ENCODE data around the gene ACMSD. TPM values are rescaled to one million over a fixed set of nuclear protein-coding genes. Genes with fewer than 3 reads are reported as not detected.
A peak's percentile ranks its signal among the peaks of the same experiment; 100 is the strongest.
"Not testable (repeated sequence)": the region's sequence is repeated elsewhere in the genome, so short reads cannot be mapped to it uniquely, and the experiment has no call there.

ACMSD gene
- total and polyA plus RNA-seq, 2 experiments from 2014 or later = 0.46 TPM; not detected in 1

GRCh38 chr2:134799936-134800335 lies 38.5 kb upstream of the ACMSD start:
- Histone ChIP-seq H3K4me3 (no peak overlapping the region), H3K36me3 (no peaks in the 10 kb centered on the region), H3K9me3 (ENCODE audit: low read depth) (no peaks in the 10 kb centered on the region), H3K27me3 (no peaks in the 10 kb centered on the region), H3K27ac (no peak overlapping the region), H3K4me1 (ENCODE audit: low read depth) (no peaks in the 10 kb centered on the region)
- DNase-seq (ENCODE audit: low read depth in 1 of 2, low spot score in 1 of 2) = no peak
- no peak for TF ChIP-seq CTCF (IDR thresholded peaks at IDR 0.05; ENCODE audit: low read depth, low read length)

- H3K27me3 ChIP-seq = no peaks in the 10 kb centered on the region
- H3K27ac ChIP-seq = no peak overlapping the region
- no peak for TF ChIP-seq CTCF (IDR thresholded peaks at IDR 0.05; ENCODE audit: low read depth, low read length)
Measured at GRCh38 chr2:134800341-134800740, 38.1 kb upstream of the ACMSD start.

GRCh38 chr2:134803609-134804405 lies 34.6 kb upstream of the ACMSD start:
- not testable (repeated sequence) for H3K4me3 ChIP-seq; H3K27ac ChIP-seq; H3K36me3 ChIP-seq; H3K4me1 ChIP-seq (ENCODE audit: low read depth); H3K9me3 ChIP-seq (ENCODE audit: low read depth); DNase-seq (ENCODE audit: low read depth in 1 of 2, low spot score in 1 of 2); H3K27me3 ChIP-seq

More at GRCh38 chr2:134800341-134800740, 38.1 kb upstream of the ACMSD start:
- Histone ChIP-seq H3K9me3 (ENCODE audit: low read depth) (no peaks in the 10 kb centered on the region), H3K36me3 (no peaks in the 10 kb centered on the region), H3K4me3 (no peak overlapping the region), H3K4me1 (ENCODE audit: low read depth) (no peaks in the 10 kb centered on the region)
- DNase-seq (ENCODE audit: low read depth in 1 of 2, low spot score in 1 of 2) = no peak

- Histone ChIP-seq H3K27me3 (no peaks in the 10 kb centered on the region), H3K27ac (no peak overlapping the region), H3K36me3 (no peaks in the 10 kb centered on the region), H3K9me3 (ENCODE audit: low read depth) (no peaks in the 10 kb centered on the region), H3K4me1 (ENCODE audit: low read depth) (no peaks in the 10 kb centered on the region), H3K4me3 (no peak overlapping the region)
- no peak for TF ChIP-seq CTCF (IDR thresholded peaks at IDR 0.05; ENCODE audit: low read depth, low read length)
- DNase-seq (ENCODE audit: low read depth in 1 of 2, low spot score in 1 of 2) = peak in 1 of 2 donors; percentile 2
Measured at GRCh38 chr2:134815741-134816140, 22.7 kb upstream of the ACMSD start.

- H3K9me3 ChIP-seq (ENCODE audit: low read depth) = no peaks in the 10 kb centered on the region
- H3K4me1 ChIP-seq (ENCODE audit: low read depth) = no peaks in the 10 kb centered on the region
- no peak for DNase-seq (ENCODE audit: low read depth in 1 of 2, low spot score in 1 of 2)
- TF ChIP-seq CTCF (IDR thresholded peaks at IDR 0.05; ENCODE audit: low read depth, low read length) = no peak
- no peak overlapping the region for H3K4me3 ChIP-seq
- H3K27me3 ChIP-seq = no peaks in the 10 kb centered on the region
- no peak overlapping the region for H3K27ac ChIP-seq
- no peaks in the 10 kb centered on the region for H3K36me3 ChIP-seq
Measured at GRCh38 chr2:134818321-134818720, 20.1 kb upstream of the ACMSD start.

- Histone ChIP-seq H3K27me3 (no peaks in the 10 kb centered on the region), H3K9me3 (ENCODE audit: low read depth) (no peaks in the 10 kb centered on the region), H3K27ac (no peak overlapping the region), H3K4me1 (ENCODE audit: low read depth) (no peaks in the 10 kb centered on the region), H3K36me3 (no peaks in the 10 kb centered on the region), H3K4me3 (no peak overlapping the region)
- TF ChIP-seq CTCF (IDR thresholded peaks at IDR 0.05; ENCODE audit: low read depth, low read length) = no peak
- no peak for DNase-seq (ENCODE audit: low read depth in 1 of 2, low spot score in 1 of 2)
Measured at GRCh38 chr2:134819334-134819733, 19.1 kb upstream of the ACMSD start.
